ENCODE data around the gene ZSCAN22. TPM values are rescaled to one million over a fixed set of nuclear protein-coding genes. Genes with fewer than 3 reads are reported as not detected.

The ZSCAN22 gene
- total RNA-seq, 2 experiments from 2014 or later, result 4.4 to 5.3 TPM

DNA sequence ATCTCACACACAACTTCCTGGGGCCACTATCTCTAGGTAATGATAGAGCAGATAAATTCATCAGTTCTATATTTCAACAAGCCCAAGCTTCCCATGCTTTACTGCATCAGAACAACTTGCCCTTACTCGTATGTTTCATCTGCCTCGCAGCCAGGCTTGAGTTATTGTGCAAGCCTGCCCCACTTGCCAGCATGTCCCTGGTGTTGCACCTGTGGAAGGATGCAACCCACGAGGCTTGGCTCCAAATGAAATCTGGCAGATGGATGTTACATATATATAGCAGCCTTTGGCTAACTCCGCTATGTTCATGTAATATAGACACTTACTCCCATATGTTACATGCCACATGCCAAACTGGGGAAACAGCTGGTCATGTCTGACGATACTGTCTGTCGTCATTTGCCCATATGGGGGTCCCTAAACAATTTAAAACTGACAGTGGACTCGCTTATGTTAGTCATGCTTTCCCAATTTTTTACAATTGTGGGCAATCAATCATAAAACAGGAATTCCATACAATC lies 15.4 kb upstream of the ZSCAN22 start:
- ChIA-PET CTCF (interaction anchor here (1.2 kb wide), 1 partner anchor 86 kb away, joined by 3 read pairs; no protein-coding TSS in a partner anchor), POLR2A (no interaction called here)

- CTCF ChIA-PET, result no interaction called here
Observed at GRCh38 chr19:58315580-58315979, 11.2 kb upstream of the ZSCAN22 start.

DNA sequence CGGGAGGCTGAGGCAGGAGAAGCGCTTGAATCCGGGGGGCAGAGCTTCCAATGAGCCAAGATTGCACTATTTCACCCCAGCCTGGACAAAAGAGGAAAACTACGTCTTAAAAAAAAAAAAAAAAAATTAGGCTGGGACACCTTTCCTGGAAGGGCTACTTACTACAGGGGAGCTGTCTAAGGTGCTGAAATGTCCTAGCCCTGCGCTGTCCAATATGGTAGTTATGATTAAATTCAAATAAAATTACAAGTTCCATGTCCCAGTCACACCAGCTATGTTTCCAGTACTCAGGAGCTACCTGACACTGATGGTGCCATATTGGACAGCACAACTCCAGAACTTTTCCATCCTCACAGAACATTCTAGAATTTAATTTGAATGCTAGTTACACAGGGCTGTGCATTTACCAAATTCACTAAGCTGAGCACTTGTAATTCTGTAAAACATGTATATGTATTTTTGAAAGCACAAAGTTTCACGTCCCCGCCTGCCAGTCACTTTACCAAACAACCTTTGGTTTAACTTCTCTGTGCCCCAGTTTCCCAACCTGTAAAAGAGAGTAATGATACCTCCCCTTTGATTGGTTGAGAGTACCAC lies 9.2 kb upstream of the ZSCAN22 start:
- POLR2A ChIA-PET, result interaction anchor here (0.6 kb wide), 1 partner anchor 64 kb away, joined by 4 read pairs; no protein-coding TSS in a partner anchor
- CTCF ChIA-PET, result no interaction called here

More at GRCh38 chr19:58315580-58315979, 11.2 kb upstream of the ZSCAN22 start:
- POLR2A ChIA-PET, result no interaction called here

- POLR2A ChIA-PET, result no interaction called here
- CTCF ChIA-PET, result no interaction called here
Observed at GRCh38 chr19:58318297-58318696, 8.5 kb upstream of the ZSCAN22 start.

- ChIA-PET POLR2A (no interaction called here), CTCF (no interaction called here)
Observed at GRCh38 chr19:58319241-58319640, 7.6 kb upstream of the ZSCAN22 start.

DNA sequence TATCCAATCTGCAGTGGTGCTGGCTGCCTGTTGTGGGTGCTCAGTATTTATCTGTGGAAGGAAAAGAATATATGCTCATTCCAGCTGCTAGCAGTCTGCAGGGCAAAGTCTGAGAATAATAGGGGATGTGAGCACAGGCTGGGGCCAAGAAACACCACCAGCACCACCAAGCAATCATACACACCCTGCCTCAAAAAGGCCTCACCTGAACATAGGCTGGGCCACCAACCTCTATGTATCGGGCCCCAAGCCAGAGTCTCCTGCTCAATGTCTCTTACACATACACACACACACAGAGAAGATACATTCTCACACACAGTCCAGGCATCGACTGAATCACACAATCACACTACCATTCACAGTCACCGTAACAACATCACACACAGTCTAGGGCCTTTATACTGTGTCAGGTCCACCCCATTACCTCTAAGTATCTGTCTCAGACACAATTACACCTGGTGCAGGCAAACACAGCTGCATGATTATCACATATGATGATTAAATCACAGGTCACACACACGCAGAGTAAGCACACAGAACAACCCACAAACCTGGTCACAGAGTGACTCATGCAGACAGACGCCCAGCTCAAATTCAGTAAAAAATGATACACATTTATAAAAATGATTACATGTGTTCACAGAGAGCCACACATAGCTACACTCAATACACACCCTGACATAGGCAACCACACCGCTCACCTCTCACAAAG lies 1.3 kb upstream of the ZSCAN22 start:
- CTCF ChIA-PET, result interaction anchor here (1.2 kb wide), 1 partner anchor 142 kb away, joined by 3 read pairs; no protein-coding TSS in a partner anchor
- POLR2A ChIA-PET, result interaction anchor here (0.8 kb wide), 1 partner anchor 31 kb away, joined by 3 read pairs; no protein-coding TSS in a partner anchor

- CTCF ChIA-PET, result interaction anchor here (0.7 to 1.6 kb wide), 3 partner anchors 36 to 193 kb away, joined by 3 to 6 read pairs (median 3); partner anchors contain the start of genes ZBTB45 and ZNF497
- POLR2A ChIA-PET, result interaction anchor here (0.5 to 1.0 kb wide), 3 partner anchors 36 to 249 kb away, joined by 4 read pairs; no protein-coding TSS in a partner anchor
Observed at GRCh38 chr19:58326501-58326913, 287 bp upstream of the ZSCAN22 start.

- CTCF ChIA-PET, result no interaction called here
Observed at GRCh38 chr19:58328999-58329398, 2.2 kb downstream of the ZSCAN22 start.

DNA sequence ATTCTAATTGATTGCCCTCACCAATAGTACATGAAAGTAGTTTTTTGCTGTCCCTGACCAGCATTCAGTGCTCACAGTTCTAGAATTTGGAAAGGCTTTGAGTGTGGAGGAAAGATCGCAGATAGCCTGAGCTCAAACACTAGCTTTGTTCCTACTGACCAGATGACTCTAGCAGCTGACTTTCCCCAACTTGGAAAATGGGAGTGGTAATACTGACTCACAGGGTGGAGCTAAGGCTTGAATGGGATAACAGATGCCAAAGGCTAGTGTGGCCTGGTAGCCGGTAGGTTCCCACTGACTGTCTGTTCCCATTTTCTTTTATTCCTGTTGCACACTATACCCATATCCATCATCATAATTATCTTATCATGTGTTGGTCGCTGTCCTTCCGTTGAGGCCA lies 3.7 kb downstream of the ZSCAN22 start:
- ChIA-PET CTCF (no interaction called here), POLR2A (no interaction called here)

More at GRCh38 chr19:58328999-58329398, 2.2 kb downstream of the ZSCAN22 start:
- POLR2A ChIA-PET, result interaction anchor here (0.6 kb wide), 1 partner anchor 15 kb away, joined by 3 read pairs; no protein-coding TSS in a partner anchor

- CTCF ChIA-PET, result no interaction called here
- POLR2A ChIA-PET, result no interaction called here
Observed at GRCh38 chr19:58332697-58333096, 5.9 kb downstream of the ZSCAN22 start.

DNA sequence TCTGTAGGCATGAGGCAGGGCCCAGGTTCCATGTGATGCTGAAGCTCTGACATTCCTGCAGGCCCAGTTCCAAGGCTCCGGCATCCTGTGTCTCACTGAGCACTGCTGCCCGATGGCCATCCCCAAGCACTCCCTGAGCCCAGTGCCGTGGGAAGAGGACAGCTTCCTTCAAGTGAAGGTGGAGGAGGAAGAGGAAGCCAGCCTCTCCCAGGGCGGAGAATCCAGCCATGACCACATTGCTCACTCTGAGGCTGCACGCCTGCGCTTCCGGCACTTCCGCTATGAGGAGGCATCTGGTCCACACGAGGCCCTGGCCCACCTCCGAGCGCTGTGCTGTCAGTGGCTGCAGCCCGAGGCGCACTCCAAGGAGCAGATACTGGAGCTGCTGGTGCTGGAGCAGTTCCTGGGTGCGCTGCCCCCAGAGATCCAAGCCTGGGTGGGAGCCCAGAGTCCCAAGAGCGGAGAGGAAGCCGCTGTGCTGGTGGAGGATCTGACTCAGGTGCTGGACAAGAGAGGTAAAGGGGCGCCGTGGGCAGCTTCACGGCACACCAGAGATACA lies 8.0 kb downstream of the ZSCAN22 start:
- ChIA-PET CTCF (no interaction called here), POLR2A (no interaction called here)

GRCh38 chr19:58335630-58336029 lies 8.8 kb downstream of the ZSCAN22 start:
- CTCF ChIA-PET, result no interaction called here
- POLR2A ChIA-PET, result no interaction called here

DNA sequence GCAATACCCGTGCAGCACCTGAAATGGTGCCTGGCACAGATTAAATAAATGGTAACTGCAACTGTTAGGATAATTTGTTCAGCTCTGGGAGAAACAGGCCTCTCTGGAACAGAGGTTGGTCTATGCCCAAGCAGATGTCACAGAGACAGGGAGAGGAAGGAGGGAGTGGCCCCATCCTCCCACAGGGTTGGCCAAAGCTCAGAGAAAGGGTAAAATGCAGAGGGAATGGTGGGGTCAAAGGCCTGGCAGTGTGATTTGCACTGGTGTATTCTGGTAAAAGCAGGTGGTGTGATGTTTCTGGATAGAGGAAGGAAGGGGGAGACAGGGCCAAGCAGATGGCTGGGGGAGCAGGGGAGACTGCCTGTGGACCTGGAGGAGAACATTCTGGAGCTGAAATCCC lies 9.4 kb downstream of the ZSCAN22 start:
- CTCF ChIA-PET, result no interaction called here
- POLR2A ChIA-PET, result no interaction called here

DNA sequence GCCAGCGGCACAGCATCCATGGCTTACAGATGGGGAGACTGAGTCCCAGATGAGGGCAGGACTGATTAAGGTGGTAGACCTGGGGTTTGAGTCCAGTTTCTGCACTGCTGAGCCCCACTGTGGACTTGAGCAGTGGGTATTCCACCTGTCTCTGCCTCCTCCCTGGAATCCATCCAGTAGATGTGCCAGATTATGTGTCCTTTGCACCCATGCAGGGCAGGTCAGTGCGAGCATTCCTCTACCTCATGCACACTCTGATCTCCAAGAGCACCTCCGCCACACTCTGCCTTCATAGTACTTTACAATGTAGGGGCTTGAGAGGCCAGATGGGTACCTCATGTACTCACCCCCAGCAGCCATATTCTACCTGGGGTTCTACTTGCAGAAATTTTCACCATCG lies 10.0 kb downstream of the ZSCAN22 start:
- CTCF ChIA-PET, result no interaction called here
- POLR2A ChIA-PET, result no interaction called here

DNA sequence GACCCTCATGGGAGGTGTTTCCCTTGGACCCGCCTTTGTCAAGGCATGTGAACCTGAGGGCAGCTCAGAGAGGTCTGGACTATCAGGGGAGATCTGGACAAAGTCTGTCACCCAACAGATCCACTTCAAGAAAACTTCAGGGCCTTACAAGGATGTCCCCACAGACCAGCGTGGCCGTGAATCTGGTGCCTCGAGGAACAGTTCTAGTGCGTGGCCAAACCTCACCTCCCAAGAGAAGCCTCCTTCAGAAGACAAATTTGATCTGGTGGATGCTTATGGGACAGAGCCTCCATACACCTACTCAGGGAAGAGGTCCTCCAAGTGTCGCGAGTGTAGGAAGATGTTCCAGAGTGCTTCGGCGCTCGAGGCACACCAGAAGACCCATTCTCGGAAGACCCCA lies 11.5 kb downstream of the ZSCAN22 start:
- CTCF ChIA-PET, result no interaction called here
- POLR2A ChIA-PET, result no interaction called here

DNA sequence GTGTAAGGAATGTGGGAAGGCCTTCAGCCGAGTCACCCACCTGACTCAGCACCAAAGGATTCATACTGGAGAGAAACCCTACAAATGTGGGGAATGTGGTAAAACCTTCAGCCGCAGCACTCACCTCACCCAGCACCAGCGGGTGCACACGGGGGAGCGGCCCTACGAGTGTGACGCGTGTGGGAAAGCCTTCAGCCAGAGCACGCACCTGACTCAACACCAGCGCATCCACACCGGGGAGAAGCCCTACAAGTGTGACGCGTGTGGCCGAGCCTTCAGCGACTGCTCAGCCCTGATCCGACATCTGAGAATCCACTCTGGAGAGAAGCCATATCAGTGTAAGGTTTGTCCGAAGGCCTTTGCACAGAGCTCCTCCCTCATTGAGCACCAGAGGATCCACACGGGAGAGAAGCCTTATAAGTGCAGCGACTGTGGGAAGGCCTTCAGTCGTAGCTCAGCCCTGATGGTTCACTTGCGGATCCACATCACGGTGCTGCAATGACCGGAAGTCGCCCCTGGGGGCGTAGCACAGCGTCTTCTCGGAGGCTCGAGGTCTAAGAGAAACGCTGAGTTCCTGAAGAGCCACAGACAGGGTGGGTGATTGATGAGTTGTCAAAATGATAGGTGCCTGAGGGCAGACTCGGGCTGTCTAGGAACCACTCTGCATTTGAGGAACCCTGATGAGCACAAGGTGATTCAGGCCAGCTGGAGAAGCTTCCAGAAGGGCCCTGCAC lies 12.2 kb downstream of the ZSCAN22 start:
- ChIA-PET POLR2A (no interaction called here), CTCF (no interaction called here)

- POLR2A ChIA-PET, result no interaction called here
- CTCF ChIA-PET, result interaction anchor here (0.7 to 1.7 kb wide), 2 partner anchors 12 to 126 kb away, joined by 3 to 4 read pairs; no protein-coding TSS in a partner anchor
Observed at GRCh38 chr19:58345558-58345957, 18.8 kb downstream of the ZSCAN22 start.

DNA sequence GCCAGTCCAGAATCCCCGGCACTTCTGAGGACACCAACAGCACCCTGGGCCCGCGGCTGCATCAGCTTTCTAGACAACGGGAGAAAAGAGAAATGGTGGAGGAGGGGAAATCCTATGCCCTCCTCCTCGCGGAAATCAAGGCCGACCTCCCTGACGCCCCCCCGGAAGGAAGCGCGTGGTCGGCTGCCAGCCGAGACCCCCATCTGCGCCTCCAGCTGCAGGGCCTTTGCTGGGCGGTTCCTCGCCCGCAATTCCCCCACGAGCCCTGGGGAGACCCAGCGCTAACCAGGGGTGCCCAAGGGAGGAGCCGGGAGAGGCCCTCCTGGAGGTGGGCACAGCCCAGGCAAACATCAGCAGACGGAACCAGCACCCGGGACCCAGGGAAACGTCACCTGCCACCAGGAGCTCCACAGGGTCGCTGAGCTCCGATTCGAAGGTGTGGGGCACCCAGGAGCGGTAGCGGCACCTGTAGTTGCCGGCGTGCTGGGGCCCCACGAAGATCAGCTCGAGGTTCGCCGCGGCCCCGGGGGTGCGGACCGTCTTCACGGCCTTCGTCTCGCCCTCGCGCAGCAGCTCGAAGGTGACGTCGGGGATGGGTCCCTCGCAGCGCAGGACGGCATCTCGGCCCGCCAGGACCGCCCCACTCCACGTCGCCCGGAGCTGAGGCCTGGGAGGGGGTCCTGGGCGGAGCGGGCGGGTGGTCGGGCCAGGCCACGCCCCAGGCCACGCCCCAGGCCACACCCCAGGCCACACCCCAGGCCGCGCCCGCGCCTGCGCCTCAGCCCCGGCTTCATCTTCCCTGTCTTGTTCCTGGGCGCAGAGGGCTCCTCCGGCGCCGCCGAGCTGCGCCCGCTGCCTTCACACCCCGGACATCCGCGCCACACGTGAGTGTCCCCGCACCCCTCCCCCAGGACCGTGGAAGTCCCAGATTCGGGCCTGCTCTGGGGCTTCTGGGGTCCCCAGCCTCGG lies 20.5 kb downstream of the ZSCAN22 start:
- POLR2A ChIA-PET, result interaction anchor here (0.6 to 2.0 kb wide), 10 partner anchors 8 to 166 kb away, joined by 3 to 12 read pairs (median 3); partner anchors contain the start of genes RPS5, ZNF274, ZNF497 and ZNF8
- CTCF ChIA-PET, result interaction anchor here (0.6 to 1.7 kb wide), 7 partner anchors 15 to 128 kb away, joined by 3 to 4 read pairs (median 3); no protein-coding TSS in a partner anchor
